ENCODE measurements around the gene AKR1B1.
"Not testable (repeated sequence)": the region's sequence is repeated elsewhere in the genome, so short reads cannot be mapped to it uniquely, and the experiment has no call there.

Gene AKR1B1

DNA sequence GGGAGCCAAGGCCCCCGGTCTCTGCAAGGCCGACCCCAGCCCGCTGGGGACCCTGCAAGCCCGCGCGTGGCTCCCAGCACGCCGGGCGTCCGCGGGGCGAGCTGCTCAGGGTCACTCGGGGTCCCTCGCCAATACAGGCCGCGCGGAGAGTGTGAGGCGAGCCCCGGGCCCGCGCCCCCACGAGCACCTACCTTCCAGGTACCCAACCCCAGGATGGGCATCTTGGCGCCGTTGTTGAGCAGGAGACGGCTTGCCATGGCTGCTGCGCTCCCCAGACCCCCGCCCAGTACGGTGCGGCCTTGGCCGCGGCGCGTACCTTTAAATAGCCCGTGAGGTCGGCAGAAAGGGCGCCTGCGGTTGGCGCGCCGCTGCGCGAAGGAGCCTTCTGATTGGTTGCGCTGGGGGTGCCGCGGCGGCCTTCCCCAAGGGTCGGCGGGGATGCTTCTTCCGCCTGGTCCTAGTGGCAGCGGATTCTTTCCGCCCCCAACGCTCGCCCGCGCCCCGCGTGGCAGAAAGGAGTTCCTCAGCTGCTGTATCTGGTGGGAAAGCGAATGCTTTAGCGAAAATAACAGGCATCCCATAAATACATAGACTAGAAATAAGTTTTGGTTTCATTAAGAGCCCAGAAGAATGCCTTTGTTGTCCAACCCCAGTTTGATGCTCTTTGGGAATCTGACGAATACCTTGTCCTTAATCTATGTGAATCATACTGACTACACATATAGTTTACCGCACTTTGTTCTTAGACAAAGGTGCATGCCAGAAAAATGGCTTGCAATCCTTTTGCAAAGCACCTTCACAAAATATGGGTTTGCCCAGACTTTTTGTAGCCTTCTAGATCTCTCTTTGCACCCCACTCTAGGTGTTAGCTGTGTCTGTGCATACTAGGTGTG is at the start of gene AKR1B1:
AKR1B1 (minus strand) TSS at position 295 of the 893 bp plus-strand sequence; CDS start at position 257, 38 bp downstream.
- peak; percentile 84 for DNase-seq (ENCODE audit: low read depth)

DNA sequence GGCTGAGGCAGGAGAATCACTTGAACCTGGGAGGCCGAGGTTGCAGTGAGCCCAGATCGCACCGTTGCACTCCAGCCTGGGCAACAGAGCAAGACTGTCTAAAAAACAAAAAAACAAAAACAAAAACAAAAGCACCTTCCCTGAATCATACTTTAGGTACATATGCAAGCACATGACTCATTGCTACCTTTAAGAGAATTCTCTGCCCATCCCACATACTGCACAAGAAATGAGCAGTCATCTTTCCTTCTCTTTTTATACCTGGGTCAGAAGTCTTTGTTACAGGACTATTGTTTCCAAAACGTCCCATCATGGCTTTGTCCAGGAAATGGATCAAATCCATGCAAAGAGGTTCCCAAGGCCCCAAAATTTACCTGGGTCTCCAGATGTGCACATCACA is 47.0 kb upstream of the AKR1B1 start:
- DNase-seq (ENCODE audit: low read depth): no peak

DNA sequence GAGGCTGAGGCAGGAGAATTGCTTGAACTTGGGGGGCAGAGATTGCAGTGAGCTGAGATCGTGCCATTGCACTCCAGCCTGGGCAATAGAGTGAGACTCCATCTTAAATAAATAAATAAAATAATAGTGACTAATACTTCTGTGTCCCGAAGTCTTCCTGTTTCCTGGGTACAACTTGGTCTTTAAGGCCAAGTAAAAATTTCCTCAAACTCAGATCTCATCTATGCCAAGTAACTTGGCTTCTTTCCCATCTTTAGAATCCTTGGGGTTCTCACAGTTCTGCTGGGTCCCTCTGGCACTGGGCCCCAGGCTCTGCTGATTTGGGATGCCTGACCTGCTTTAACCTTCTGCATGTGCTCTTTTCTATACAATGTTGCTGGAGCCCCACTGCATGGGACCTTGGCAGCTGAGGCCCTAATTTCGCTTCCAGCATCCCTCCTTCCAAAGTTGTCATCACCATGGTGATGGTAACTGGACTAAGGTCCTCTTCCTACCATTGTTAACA is 45.8 kb upstream of the AKR1B1 start:
- no peak for DNase-seq (ENCODE audit: low read depth)

DNA sequence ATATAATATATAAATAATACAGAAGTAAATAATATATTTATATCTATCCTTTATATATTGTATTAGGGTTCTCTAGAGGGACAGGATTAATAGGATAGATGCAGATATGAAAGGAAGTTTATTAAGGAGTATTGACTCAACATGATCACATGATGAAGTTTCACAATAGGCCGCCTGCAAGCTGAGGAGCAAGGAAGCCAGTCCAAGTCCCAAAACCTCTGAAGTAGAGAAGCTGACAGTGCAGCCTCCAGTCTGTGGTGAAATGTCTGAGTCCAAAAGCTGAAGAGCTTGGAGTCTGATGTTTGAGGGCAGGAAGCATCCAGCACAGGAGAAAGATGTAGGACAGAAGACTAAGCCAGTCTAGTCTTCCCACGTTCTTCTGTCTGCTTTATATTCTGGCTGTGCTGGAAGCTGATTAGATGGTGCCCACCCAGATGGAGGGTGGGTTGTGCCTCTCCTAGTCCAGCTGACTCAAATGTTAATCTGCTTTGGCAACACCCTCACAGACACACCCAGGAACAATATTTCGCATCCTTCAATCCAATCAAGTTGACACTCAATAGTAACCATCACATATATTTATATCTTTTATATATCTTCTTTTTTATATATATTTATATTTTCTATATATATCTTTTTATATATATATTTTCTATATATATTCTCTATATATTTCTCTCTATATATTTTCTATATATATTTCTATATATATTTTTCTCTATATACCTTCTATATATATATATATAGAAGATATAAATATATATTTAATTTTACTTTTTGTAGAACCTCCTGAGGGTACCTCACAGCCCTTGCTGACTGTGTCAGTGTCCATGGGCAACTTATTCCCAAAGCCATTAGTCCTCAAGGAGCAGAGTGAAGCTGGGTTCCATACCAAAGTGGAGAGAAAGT is 43.8 kb upstream of the AKR1B1 start:
- no peak for DNase-seq (ENCODE audit: low read depth)

DNA sequence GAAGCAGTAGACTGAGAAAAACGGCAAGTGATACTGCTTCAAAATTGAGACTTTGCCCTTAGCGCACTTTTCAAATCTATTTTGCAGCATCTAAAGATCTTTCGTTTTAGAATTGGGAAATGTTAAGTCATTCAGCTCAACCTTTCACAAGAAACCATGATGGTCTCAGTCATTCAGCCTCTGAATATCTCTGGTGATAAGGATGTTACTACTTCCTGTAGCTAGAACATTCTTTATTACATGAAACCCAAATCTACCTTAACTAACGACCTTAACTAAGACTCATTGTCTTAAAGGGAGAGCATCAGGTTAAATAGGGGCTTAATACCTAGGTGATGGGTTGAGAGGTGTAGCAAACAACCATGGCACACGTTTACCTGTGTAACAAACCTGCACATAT is 42.1 kb upstream of the AKR1B1 start:
- no peak for DNase-seq (ENCODE audit: low read depth)

DNA sequence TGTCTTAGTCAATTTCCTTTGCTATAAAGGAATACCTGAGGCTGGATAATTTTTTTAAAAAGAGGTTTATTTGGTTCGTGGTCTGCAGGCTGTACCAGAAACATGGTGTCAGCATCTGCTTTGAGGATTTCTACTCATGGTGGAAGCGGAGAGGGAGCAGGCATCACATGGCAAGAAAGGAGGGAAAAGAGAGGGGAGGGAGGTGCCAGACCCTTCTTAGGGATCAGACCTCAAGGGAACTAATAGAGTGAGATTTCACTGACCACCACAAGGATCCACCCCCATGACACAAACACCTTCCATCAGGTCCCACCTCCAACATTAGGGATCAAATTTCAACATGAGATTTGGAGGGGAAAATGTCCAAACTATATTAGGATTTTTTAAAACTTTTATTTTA is 41.5 kb upstream of the AKR1B1 start:
- DNase-seq (ENCODE audit: low read depth): no peak

DNA sequence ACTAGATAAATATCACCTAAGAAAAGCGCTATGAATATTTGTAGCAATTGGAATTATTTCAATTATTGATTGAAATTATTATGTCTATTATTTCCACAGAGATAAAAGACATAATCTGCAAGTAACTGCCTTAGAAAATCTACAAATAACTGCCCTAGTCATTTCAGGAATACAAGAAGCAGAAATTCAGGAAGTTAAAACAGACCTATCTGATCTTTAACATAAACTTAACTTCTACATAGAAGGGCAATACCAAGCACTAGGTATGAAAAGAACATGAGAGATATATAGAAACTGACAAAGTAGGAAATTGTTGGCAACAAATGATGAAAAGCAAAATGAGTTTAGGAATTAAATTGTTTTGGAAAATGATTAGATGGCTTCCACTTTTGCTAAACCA is 36.6 kb upstream of the AKR1B1 start:
- DNase-seq (ENCODE audit: low read depth): no peak

DNA sequence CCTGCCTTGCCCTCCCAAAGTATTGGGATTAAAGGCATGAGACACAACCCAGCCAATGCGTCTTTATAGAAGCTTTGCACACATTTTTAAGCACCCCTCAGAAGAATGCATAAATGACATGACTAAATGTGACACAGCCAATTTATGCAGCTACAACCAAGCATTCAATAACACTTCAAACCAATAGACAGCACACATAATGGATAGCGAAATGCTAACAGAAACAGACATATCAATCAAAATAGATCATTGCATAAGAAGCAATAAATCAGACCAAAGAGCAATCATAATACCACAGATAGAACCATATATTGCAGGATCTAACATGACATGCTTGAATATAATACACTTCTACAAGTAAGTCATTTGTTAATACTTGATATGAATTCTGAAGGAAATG is 34.2 kb upstream of the AKR1B1 start:
- no peak for DNase-seq (ENCODE audit: low read depth)

DNA sequence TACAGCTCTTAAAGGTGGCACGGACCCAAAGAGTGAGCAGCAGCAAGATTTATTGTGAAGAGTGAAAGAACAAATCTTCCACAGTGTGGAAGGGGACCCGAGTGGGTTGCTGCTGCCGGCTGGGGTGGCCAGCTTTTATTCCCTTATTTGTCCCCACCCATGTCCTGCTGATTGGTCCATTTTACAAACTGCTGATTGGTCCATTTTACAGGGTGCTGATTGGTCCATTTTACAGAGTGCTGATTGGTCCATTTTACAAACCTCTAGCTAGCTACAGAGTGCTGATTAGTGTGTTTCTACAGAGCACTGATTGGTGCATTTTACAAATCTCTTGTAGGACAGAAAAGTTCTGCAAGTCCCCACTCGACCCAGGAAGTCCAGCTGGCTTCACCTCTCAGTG is 28.8 kb upstream of the AKR1B1 start:
- DNase-seq (ENCODE audit: low read depth): not testable (repeated sequence)

DNA sequence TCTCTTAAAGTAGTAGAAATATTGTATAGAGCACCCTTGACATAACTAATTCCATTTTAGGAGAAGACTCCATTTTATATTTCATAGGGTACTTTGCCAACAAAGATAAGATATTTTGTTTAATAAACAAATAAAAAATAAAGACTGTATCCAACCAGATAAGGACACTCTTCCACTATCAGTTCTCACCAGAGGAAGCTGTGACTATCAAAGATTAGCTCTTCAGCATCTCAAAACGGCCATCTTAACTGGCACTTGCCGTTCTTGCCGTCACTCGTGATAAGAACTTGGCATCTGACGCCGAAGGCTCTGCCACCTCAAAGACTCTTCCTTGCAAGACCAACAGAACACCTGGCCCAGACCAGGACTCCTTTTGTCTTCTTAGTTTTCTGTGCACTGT is 26.3 kb upstream of the AKR1B1 start:
- no peak for DNase-seq (ENCODE audit: low read depth)

DNA sequence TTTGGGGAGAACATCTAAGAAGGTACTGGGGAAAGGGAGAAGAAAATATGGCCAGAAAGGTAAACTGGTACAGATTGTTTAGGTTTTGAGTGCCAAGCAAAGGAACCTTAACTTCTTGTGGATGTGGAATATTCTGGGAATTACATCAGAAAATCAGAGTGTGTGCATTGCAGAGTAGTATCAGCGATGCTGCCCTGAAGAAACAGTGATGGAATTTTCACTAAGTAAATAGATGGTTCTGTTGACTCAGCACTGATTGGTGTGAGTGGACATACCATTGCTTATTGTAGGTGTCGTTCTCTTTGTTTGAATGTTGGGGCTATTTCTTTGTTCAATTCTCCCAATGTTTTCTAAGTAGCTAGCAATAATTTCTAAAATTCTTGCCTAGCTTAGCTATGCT is 24.4 kb upstream of the AKR1B1 start:
- no peak for DNase-seq (ENCODE audit: low read depth)

DNA sequence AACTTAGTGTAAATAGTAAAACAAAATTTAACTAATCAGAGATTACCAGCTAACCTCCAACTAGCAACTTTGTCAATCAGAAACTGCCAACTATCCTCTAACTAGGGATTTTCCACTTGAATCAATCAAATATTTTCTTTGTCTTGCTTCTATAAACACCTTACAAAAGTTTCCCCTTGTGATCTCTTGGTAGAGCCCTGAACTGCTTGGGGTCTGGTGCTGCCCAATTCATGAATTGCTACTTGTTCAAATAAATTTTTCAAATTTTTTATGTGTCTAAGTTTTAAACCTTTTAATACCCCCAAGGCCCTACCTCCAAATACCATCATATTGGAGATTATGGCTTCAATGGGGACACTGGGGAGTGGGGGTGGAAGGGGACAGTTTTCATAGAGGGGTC is 24.0 kb upstream of the AKR1B1 start:
- DNase-seq (ENCODE audit: low read depth): no peak

DNA sequence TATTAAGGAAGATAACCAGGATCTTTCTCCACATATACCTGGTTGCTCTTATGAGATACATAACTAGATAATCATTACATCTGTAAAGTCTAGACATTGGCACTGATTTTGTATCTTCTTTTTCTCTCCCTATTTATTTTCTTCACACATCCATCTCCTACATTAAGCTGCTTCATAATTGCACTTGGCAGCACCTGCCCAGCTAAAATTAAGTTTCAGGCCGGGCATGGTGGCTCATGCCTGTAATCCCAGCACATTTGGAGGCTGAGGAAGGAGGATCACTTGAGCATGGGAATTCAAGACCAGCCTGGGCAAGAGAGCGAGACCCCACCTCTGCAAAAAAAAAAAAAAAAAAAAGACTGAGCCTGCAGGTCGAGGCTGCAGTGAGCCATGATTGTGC is 22.3 kb upstream of the AKR1B1 start:
- DNase-seq (ENCODE audit: low read depth): no peak

DNA sequence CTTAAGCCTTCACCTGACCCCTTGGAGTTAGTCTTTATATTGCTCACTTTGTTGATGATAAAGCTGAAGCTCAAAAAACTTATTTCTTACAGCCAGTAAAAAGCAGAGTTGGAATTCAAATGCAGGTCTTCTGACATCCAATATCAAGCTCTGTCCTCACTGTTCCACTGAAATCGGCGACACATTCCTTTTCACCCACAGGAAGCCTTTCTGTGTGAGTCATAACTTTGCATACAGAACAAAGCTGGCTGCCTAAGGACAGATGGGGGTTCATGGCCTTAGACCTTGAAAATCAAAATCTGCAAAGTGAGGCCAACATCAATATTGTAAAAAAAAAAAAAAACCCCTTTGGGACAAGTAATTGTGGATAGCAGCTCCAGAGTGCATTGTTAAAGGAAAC is 21.8 kb upstream of the AKR1B1 start:
- no peak for DNase-seq (ENCODE audit: low read depth)

DNA sequence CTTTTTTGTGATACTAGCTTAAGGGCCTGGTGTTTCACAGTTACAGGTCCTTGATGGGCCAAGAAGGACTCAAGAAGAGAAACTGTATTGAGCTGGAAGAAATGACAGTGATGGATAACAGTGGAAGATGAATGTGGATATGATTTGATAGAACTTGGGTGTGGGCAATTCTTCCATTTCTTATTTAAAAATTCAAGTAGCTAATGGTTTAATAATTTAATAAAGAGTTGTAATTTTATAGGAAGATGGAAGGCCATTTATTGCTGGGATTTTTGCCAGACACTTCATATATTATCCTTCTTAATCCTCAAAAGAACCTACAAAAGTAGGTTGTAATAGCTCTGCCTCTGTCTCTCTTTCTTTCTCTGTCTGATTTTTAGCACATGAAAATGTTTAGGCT is 21.3 kb upstream of the AKR1B1 start:
- no peak for DNase-seq (ENCODE audit: low read depth)

DNA sequence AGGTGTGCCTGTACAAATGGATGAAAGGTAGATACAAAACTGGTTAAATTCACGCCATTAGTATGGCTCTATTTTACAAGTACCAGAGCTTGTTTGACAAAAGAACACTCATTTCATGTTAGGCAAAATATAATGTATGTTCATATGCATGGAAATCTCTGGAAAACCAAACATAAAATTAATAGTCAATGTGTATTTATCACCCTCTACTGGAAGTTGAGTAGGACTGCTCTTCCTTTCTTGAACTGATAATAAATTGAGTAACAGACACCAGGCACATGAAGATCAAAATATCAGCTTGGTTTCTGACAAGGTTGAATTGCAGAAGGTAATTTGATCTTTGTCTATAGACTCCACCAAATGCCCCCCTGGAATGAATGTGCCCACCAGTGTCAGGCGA is 19.8 kb upstream of the AKR1B1 start:
- no peak for DNase-seq (ENCODE audit: low read depth)

DNA sequence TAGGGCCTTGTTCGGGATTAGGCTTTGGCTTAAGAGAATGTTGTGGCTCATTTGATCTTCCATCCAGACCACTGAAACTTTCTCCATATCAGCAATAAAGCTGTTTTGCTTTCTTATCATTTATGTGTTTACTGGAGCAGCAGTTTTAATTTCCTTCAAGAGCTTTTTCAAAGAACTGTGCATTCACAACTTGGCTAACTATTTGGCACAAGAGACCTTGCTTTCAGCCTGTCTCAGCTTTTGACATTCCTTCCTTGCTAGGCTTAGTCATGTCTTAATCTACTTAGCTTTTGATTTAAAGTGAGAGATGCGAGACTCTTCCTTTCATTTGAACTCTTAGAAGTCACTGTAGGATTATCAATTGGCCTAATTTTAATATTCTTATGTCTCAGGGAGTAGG is 19.1 kb upstream of the AKR1B1 start:
- DNase-seq (ENCODE audit: low read depth): no peak

DNA sequence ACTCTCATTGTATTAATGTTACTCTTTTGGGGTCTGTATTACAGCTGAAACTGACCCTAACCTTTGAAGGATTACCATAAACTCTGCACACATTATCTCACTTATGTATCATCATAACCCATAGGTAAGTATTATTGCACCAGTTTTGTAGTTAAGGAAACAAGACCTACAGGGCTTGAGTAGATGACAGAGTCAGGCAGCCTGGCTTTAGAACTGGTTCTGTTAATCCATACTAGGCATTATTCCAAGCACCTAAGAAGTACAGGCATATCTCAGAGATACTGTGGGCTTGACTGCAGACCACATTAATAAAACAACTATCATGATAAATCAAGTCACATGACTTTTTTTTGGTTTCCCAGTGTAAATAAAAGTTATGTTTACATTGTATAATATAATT is 17.1 kb upstream of the AKR1B1 start:
- DNase-seq (ENCODE audit: low read depth): no peak

DNA sequence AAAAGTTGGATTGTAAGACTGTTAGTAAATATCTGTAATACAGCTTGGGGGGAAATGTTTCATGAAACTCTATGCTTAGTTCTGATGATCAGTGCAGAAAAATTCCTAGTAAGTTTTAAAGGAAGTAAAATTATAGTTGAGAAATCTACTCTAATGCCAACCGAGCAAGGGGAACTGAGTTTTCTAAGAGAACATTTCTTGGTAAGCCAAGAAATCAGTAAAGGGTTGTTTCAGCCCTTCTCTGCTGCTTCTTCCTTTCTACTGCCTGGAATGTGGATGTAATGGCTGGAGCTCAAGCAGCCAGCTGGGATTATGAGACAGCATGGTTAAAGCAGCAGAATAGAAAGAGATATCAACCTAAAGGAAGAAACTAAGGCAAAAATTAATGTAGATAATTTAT is 15.9 kb upstream of the AKR1B1 start:
- no peak for DNase-seq (ENCODE audit: low read depth)

DNA sequence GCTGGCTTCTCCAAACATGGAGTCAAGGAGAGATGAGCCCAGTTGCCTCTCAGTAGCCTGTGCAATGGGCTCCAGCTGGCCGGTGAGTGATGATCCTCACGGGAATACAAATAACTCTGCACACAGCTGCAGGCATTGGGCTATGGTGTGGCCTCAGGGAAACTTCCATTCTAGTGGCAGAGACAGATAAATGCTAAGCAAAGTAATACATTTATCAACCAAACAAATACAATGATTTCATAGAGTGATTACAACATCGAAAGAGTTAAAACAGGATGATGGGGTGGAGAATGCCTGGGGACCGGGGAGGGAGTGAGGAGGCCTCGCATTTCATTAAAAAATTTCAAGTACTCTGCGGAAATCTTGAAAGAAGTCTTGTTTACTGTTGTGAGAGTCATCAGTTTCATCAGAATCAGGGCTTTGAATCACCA is 15.0 kb upstream of the AKR1B1 start:
- no peak for DNase-seq (ENCODE audit: low read depth)

DNA sequence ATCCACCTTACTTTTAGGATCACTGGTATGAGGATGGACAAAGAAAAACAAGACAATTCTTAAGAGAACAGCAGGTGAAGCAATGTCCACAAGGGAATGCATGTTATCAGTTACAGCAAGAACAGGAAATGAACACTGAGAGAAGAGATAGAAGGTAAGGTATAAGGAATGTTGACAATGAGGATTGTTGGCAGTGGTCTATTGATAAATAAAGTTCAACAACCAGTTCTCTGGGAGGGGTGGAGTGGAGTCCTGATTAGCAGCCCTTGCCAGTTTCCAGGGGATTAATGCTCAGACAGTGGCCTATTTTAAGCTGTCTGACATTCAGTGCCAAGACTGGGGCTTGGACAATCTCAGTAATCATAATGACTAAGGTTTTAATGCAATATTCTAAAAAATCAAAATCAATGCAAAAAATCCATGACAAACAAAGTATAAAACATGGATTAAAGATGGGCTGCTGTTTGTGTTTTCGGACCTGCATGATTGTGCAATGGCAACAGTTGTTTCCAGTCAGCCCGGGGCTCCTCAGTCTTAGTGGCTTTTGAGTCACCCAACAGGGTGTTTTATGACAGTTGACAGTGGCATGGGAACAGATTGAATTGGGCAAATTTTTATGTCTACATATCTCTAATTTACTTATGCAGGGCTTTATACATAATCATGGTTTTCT is 13.8 kb upstream of the AKR1B1 start:
- no peak for DNase-seq (ENCODE audit: low read depth)

DNA sequence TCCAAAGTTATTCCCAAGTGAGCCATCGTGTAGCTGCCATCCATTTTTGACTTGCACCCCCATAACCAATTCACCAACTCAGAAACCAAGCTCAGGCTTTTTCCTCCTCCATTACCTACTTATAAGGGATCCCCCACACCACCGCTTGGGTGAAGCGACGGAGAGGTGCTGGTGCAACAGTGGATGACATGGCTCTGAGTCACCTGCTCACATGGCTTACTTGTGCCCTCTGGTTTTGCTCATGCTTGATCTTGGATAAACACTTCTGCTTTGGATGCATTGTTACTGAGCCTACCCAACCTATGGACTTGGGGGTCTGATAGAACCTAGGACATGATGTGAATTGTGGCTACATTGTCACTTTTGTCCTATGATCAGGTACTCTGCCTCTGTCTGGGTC is 12.0 kb upstream of the AKR1B1 start:
- DNase-seq (ENCODE audit: low read depth): no peak
